ENCODE measurements around the gene THSD1. TPM values are rescaled to one million over a fixed set of nuclear protein-coding genes. Genes with fewer than 3 reads are reported as not detected.
"Not testable (repeated sequence)": the region's sequence is repeated elsewhere in the genome, so short reads cannot be mapped to it uniquely, and the experiment has no call there.

The THSD1 gene
- total and polyA plus RNA-seq, 9 of the 15 experiments (the other 6 are each of a cell fraction or from before 2014, with no cell fraction given), result 0.01 to 0.11 (median 0.04) TPM; not detected in 2

DNA sequence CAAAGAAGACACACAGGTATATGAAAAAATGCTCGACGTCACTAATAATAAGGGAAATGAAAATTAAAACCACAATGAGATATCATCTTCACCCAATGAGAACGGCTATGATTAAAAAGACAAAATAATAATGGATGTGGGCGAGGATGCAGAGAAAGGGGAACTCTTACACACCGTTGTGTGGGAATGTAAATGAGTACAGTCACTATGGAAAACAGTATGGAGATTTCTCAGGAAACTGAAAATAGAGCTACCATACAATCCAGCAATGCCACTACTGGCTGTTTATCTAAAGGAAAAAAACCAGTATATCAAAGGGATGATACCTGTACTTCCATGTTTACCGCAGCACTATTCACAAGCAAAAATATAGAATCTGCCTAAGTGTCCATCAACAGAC is 74.1 kb downstream of the THSD1 start:
- in situ Hi-C loops (cut with MboI), result not testable (repeated sequence)
- WGBS (ENCODE audit: insufficient coverage, low coverage, missing lambda C conversion rate), result 0% methylated on average over 1 of the region's 6 CpGs

More for the DNA sequence above, 74.1 kb downstream of the THSD1 start:
- H3K36me3 ChIP-seq (ENCODE audit: control insufficient read depth, insufficient read depth, low read length); FAIRE-seq; H3K27me3 ChIP-seq (ENCODE audit: control insufficient read depth in 2 of 2, insufficient read depth in 2 of 2, low read length in 2 of 2); H3K4me1 ChIP-seq (replicated peaks in 1 of 2; ENCODE audit: control insufficient read depth in 2 of 2, insufficient read depth in 2 of 2, low read length in 2 of 2); H4K20me1 ChIP-seq (replicated peaks; ENCODE audit: control insufficient read depth, insufficient read depth, low read length); H3K9ac ChIP-seq (ENCODE audit: insufficient read depth in 1 of 2, low read depth in 2 of 2, low read length in 2 of 2); ATAC-seq; H3K27ac ChIP-seq (ENCODE audit: extremely low read depth, low read depth, low read length); H3K9me3 ChIP-seq (replicated peaks; ENCODE audit: control insufficient read depth, insufficient read depth, low read depth, low read length); intact Hi-C loops (cut with micrococcal nuclease); H3K4me3 ChIP-seq; CTCF ChIA-PET (ENCODE audit: low intra/inter-chr PET ratio); H3K4me2 ChIP-seq (ENCODE audit: insufficient read depth, low read length); POLR2A ChIA-PET; H3K79me2 ChIP-seq (ENCODE audit: control insufficient read depth, insufficient read depth, low read length); H3K9me1 ChIP-seq (ENCODE audit: control insufficient read depth, insufficient read depth, low read length); BruUV-seq (replicated peaks); DNase-seq (ENCODE audit: extremely low read depth in 1 of 4, low spot score in 3 of 4); H2AFZ ChIP-seq (ENCODE audit: low read depth, low read length): not testable (repeated sequence)

Small RNA genes lying within 50 kb of the gene (small RNA-seq; reads per million reads assigned to genes)
- not detected for gene RNY4P24

Other genes starting within 250 kb of the THSD1 start
- 5.3 and 6.4 TPM in 2 replicates for gene NEK3, start 246.6 kb downstream of the THSD1 start, total RNA-seq (2014; rRNA removed)
- gene NEK3, start 246.6 kb downstream of the THSD1 start, total RNA-seq (2014; rRNA removed; fragmentation: Illumina TruSeq; extraction: Trizol), result 7.1 and 8.3 TPM in 2 replicates
- gene NEK3, start 246.6 kb downstream of the THSD1 start, total RNA-seq (2015; rRNA removed; fragmentation: Illumina TruSeq; extraction: Trizol), result 6.7 and 7.5 TPM in 2 replicates
- 3.6 and 6.2 TPM in 2 replicates for gene NEK3, start 246.6 kb downstream of the THSD1 start, total RNA-seq (2021)
- gene NEK3, start 246.6 kb downstream of the THSD1 start, polyA plus RNA-seq (2011; rRNA removed), result 4.8 and 10.0 TPM in 2 replicates
- gene NEK3, start 246.6 kb downstream of the THSD1 start, polyA plus RNA-seq (2014; fragmentation: Illumina TruSeq; extraction: Trizol), result 8.7 and 10.3 TPM in 2 replicates
- gene NEK3, start 246.6 kb downstream of the THSD1 start, polyA plus RNA-seq (2014; fragmentation: Nextera tagmentation; extraction: Ambion mirVana), result 10 to 100 TPM in 1 of 2 experiments, 1 to 10 TPM in 1; 9.3 to 11.0 TPM
- 6.4 and 9.9 TPM in 2 replicates for gene NEK3, start 246.6 kb downstream of the THSD1 start, polyA plus RNA-seq (2014; rRNA removed)
- gene VPS36, start 44.5 kb upstream of the THSD1 start, total RNA-seq (2014; rRNA removed), result 21.6 and 23.7 TPM in 2 replicates
- gene VPS36, start 44.5 kb upstream of the THSD1 start, total RNA-seq (2014; rRNA removed; fragmentation: Illumina TruSeq; extraction: Trizol), result 29.8 and 31.6 TPM in 2 replicates
- gene VPS36, start 44.5 kb upstream of the THSD1 start, total RNA-seq (2015; rRNA removed; fragmentation: Illumina TruSeq; extraction: Trizol), result 29.3 and 30.6 TPM in 2 replicates
- gene VPS36, start 44.5 kb upstream of the THSD1 start, total RNA-seq (2021), result 22.5 and 24.6 TPM in 2 replicates
- 18.8 and 24.6 TPM in 2 replicates for gene VPS36, start 44.5 kb upstream of the THSD1 start, polyA plus RNA-seq (2011; rRNA removed)
- 22.5 and 28.1 TPM in 2 replicates for gene VPS36, start 44.5 kb upstream of the THSD1 start, polyA plus RNA-seq (2014; fragmentation: Illumina TruSeq; extraction: Trizol)
- 10 to 100 TPM in 1 of 2 experiments, 1 to 10 TPM in 1; 8.4 to 12.2 TPM for gene VPS36, start 44.5 kb upstream of the THSD1 start, polyA plus RNA-seq (2014; fragmentation: Nextera tagmentation; extraction: Ambion mirVana)
- 20.3 and 24.0 TPM in 2 replicates for gene VPS36, start 44.5 kb upstream of the THSD1 start, polyA plus RNA-seq (2014; rRNA removed)
- gene CKAP2, start 49.3 kb upstream of the THSD1 start, total RNA-seq (2014; rRNA removed), result 31.3 and 34.8 TPM in 2 replicates
- 45.5 and 54.6 TPM in 2 replicates for gene CKAP2, start 49.3 kb upstream of the THSD1 start, total RNA-seq (2014; rRNA removed; fragmentation: Illumina TruSeq; extraction: Trizol)
- gene CKAP2, start 49.3 kb upstream of the THSD1 start, total RNA-seq (2015; rRNA removed; fragmentation: Illumina TruSeq; extraction: Trizol), result 47.7 and 55.1 TPM in 2 replicates
- gene CKAP2, start 49.3 kb upstream of the THSD1 start, total RNA-seq (2021), result 41.4 and 45.1 TPM in 2 replicates
- 17.9 and 24.2 TPM in 2 replicates for gene CKAP2, start 49.3 kb upstream of the THSD1 start, polyA plus RNA-seq (2011; rRNA removed)
- gene CKAP2, start 49.3 kb upstream of the THSD1 start, polyA plus RNA-seq (2014; fragmentation: Illumina TruSeq; extraction: Trizol), result 53.5 and 63.5 TPM in 2 replicates
- 10 to 100 TPM; 21.9 to 26.8 TPM for gene CKAP2, start 49.3 kb upstream of the THSD1 start, polyA plus RNA-seq (2014; fragmentation: Nextera tagmentation; extraction: Ambion mirVana)
- gene CKAP2, start 49.3 kb upstream of the THSD1 start, polyA plus RNA-seq (2014; rRNA removed), result 24.8 and 31.5 TPM in 2 replicates
- gene HNRNPA1L2, start 236.3 kb upstream of the THSD1 start, total RNA-seq (2014; rRNA removed), result 3.7 and 4.1 TPM in 2 replicates
- 6.8 and 8.5 TPM in 2 replicates for gene HNRNPA1L2, start 236.3 kb upstream of the THSD1 start, total RNA-seq (2014; rRNA removed; fragmentation: Illumina TruSeq; extraction: Trizol)
- 4.7 and 5.7 TPM in 2 replicates for gene HNRNPA1L2, start 236.3 kb upstream of the THSD1 start, total RNA-seq (2015; rRNA removed; fragmentation: Illumina TruSeq; extraction: Trizol)
- 5.3 and 5.5 TPM in 2 replicates for gene HNRNPA1L2, start 236.3 kb upstream of the THSD1 start, total RNA-seq (2021)
- 5.0 and 7.6 TPM in 2 replicates for gene HNRNPA1L2, start 236.3 kb upstream of the THSD1 start, polyA plus RNA-seq (2011; rRNA removed)
- 9.0 and 10.1 TPM in 2 replicates for gene HNRNPA1L2, start 236.3 kb upstream of the THSD1 start, polyA plus RNA-seq (2014; fragmentation: Illumina TruSeq; extraction: Trizol)
- 1 to 10 TPM; 4.6 to 9.2 TPM for gene HNRNPA1L2, start 236.3 kb upstream of the THSD1 start, polyA plus RNA-seq (2014; fragmentation: Nextera tagmentation; extraction: Ambion mirVana)
- gene HNRNPA1L2, start 236.3 kb upstream of the THSD1 start, polyA plus RNA-seq (2014; rRNA removed), result 10.6 and 10.8 TPM in 2 replicates
- 38.1 and 42.7 TPM in 2 replicates for gene SUGT1, start 246.7 kb upstream of the THSD1 start, total RNA-seq (2014; rRNA removed)
- 67.1 and 67.6 TPM in 2 replicates for gene SUGT1, start 246.7 kb upstream of the THSD1 start, total RNA-seq (2014; rRNA removed; fragmentation: Illumina TruSeq; extraction: Trizol)
- 47.1 and 53.8 TPM in 2 replicates for gene SUGT1, start 246.7 kb upstream of the THSD1 start, total RNA-seq (2015; rRNA removed; fragmentation: Illumina TruSeq; extraction: Trizol)
- gene SUGT1, start 246.7 kb upstream of the THSD1 start, total RNA-seq (2021), result 44.8 and 51.4 TPM in 2 replicates
- gene SUGT1, start 246.7 kb upstream of the THSD1 start, polyA plus RNA-seq (2011; rRNA removed), result 29.2 and 44.7 TPM in 2 replicates
- 57.1 and 59.1 TPM in 2 replicates for gene SUGT1, start 246.7 kb upstream of the THSD1 start, polyA plus RNA-seq (2014; fragmentation: Illumina TruSeq; extraction: Trizol)
- 10 to 100 TPM; 59.0 to 60.4 TPM for gene SUGT1, start 246.7 kb upstream of the THSD1 start, polyA plus RNA-seq (2014; fragmentation: Nextera tagmentation; extraction: Ambion mirVana)
- gene SUGT1, start 246.7 kb upstream of the THSD1 start, polyA plus RNA-seq (2014; rRNA removed), result 50.6 and 55.7 TPM in 2 replicates

Data from K562 (cell line).